ENCODE measurements around the gene ARMH3. TPM values are rescaled to one million over a fixed set of nuclear protein-coding genes. Genes with fewer than 3 reads are reported as not detected.
A peak's percentile ranks its signal among the peaks of the same experiment; 100 is the strongest.

The ARMH3 gene
- total RNA-seq, 1 experiment from 2014 or later, result 9.7 TPM

DNA sequence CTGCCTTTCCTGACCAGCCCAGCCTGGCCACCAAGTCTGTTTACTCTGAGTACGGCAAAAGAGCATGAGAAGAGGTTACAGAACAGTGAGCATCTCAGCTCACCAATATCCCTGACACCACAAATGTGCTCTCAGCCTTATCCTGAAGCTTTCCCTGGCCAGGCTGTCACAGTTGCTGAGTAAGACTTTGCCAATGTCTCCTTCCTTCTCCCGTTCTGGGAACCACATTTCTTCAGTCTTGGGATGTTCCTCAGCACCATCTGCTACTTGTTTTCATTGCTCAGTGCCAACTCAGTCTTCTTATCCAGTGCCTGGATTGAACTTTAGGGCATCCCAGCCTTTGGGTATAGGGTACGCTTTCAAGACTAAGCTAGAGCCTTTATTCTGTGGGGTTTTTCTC lies 205.2 kb downstream of the ARMH3 start:
- Histone ChIP-seq H2AFZ (ENCODE audit: low read length) (no peak overlapping the region), H3K36me3 (ENCODE audit: low read depth, low read length) (no peaks in the 10 kb centered on the region), H3K9me3 (ENCODE audit: low read length) (no peaks in the 10 kb centered on the region), H3K27ac (ENCODE audit: low read length) (no peak overlapping the region), H3F3A (ENCODE audit: low read length, unreplicated experiment) (no peaks in the 10 kb centered on the region), H4K20me1 (ENCODE audit: low read length) (no peaks in the 10 kb centered on the region), H3K79me2 (ENCODE audit: low read length) (no peaks in the 10 kb centered on the region), H3K4me2 (ENCODE audit: low read length) (no peak overlapping the region), H3K9me2 (replicated peaks; ENCODE audit: low read length) (no peaks in the 10 kb centered on the region), H3K4me1 (ENCODE audit: insufficient read depth, low read length) (peaks cover 20% of the 10 kb centered on the region), H3K27me3 (ENCODE audit: low read length) (no peaks in the 10 kb centered on the region), H3K4me3 (ENCODE audit: low read length) (no peak overlapping the region), H3K9ac (ENCODE audit: low read length) (no peak overlapping the region)
- TF ChIP-seq EZH2 (IDR thresholded peaks at IDR 0.05; ENCODE audit: low read length, unreplicated experiment) (no peak), EZH2phosphoT487 (IDR thresholded peaks at IDR 0.05; ENCODE audit: borderline replicate concordance, low read length) (no peak)
- TF ChIP-seq, protein P1, sequence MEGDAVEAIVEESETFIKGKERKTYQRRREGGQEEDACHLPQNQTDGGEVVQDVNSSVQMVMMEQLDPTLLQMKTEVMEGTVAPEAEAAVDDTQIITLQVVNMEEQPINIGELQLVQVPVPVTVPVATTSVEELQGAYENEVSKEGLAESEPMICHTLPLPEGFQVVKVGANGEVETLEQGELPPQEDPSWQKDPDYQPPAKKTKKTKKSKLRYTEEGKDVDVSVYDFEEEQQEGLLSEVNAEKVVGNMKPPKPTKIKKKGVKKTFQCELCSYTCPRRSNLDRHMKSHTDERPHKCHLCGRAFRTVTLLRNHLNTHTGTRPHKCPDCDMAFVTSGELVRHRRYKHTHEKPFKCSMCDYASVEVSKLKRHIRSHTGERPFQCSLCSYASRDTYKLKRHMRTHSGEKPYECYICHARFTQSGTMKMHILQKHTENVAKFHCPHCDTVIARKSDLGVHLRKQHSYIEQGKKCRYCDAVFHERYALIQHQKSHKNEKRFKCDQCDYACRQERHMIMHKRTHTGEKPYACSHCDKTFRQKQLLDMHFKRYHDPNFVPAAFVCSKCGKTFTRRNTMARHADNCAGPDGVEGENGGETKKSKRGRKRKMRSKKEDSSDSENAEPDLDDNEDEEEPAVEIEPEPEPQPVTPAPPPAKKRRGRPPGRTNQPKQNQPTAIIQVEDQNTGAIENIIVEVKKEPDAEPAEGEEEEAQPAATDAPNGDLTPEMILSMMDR (conservative IDR thresholded peaks at IDR 0.05; ENCODE audit: low read depth, low read length), result no peak
- ChIA-PET POLR2A (ENCODE audit: unreplicated experiment) (no interaction called here), CTCF (no interaction called here)
- intact Hi-C loops (cut with micrococcal nuclease), result no loop called here
- no peak for DNase-seq
- no TSS peak for BruUV-seq (replicated peaks)
- no peak for ATAC-seq

DNA sequence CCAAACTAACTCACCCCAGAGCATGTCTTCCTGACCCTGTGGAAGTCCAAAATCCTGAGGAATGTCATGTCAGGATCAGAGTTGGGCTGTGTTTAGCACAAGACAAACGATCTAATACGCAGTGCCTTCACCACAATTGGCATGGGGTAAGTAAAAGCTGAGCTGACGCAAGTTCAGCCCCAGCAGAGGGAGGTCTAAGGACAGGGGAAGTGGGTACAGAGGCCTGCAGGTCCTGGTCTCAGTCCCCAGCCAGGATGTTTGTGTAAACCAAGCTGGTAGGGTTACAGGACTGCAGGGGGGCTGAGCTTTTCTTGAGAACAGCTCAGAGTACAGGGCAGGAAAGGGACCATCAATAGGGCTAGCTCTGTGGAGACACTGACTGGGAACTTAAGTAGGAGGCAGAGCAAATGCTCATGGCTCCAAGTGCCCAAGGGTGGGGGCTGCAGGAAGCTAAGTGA lies 207.1 kb downstream of the ARMH3 start:
- no peak overlapping the region for H2AFZ ChIP-seq (ENCODE audit: low read length)
- POLR2A ChIA-PET (ENCODE audit: unreplicated experiment), result no interaction called here
- H3K9me2 ChIP-seq (replicated peaks; ENCODE audit: low read length), result no peaks in the 10 kb centered on the region
- no peaks in the 10 kb centered on the region for H3F3A ChIP-seq (ENCODE audit: low read length, unreplicated experiment)
- no peak overlapping the region; the same call in 1 of the 2 replicates for H3K9ac ChIP-seq (ENCODE audit: low read length)
- DNase-seq (no peak), ATAC-seq (peak; percentile 30)
- no TSS peak for BruUV-seq (replicated peaks)
- H3K27ac ChIP-seq (ENCODE audit: low read length), result peak overlapping the region; percentile 76
- no peak for TF ChIP-seq EZH2phosphoT487 (IDR thresholded peaks at IDR 0.05; ENCODE audit: borderline replicate concordance, low read length)
- TF ChIP-seq, protein P1 (conservative IDR thresholded peaks at IDR 0.05; ENCODE audit: low read depth, low read length), result no peak
- no peak for TF ChIP-seq EZH2 (IDR thresholded peaks at IDR 0.05; ENCODE audit: low read length, unreplicated experiment)
- H3K79me2 ChIP-seq (ENCODE audit: low read length), result no peaks in the 10 kb centered on the region
- H3K4me3 ChIP-seq (ENCODE audit: low read length), result no peak overlapping the region
- H3K4me1 ChIP-seq (ENCODE audit: insufficient read depth, low read length), result peaks cover 20% of the 10 kb centered on the region
- CTCF ChIA-PET, result interaction anchor here (0.5 to 0.8 kb wide), 2 partner anchors 114 to 161 kb away, joined by 3 to 6 read pairs; no protein-coding TSS in a partner anchor
- no peaks in the 10 kb centered on the region for H3K9me3 ChIP-seq (ENCODE audit: low read length)
- H3K36me3 ChIP-seq (ENCODE audit: low read depth, low read length), result no peaks in the 10 kb centered on the region
- peak overlapping the region; percentile 33; the same call in 1 of the 2 replicates for H3K4me2 ChIP-seq (ENCODE audit: low read length)
- no peaks in the 10 kb centered on the region for H4K20me1 ChIP-seq (ENCODE audit: low read length)
- H3K27me3 ChIP-seq (ENCODE audit: low read length), result no peaks in the 10 kb centered on the region
- intact Hi-C loops (cut with micrococcal nuclease), result loop anchor here (2.0 kb wide), 1 partner anchor 30 kb away; no protein-coding TSS in a partner anchor

DNA sequence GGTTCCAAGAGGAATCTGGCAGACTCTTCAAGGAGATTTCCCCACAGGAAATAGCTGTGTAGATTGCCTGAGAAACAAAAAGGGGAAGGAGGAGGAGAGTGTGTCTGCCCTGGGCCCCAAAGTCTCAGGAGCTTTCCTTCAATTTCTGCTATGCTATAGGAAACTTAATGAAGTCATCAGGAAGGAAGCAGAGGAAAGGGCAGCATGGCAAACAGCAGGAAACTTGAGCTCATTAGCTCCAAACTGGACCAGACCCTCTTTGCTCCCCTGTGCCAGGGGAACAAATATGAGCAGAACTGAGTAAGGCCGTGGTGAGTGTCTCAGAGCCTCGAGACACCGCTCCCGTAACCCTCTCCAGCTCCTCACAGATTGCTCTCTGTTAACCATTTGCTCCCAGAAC lies 207.6 kb downstream of the ARMH3 start:
- Histone ChIP-seq H3K27ac (ENCODE audit: low read length) (peak overlapping the region; percentile 76), H2AFZ (ENCODE audit: low read length) (no peak overlapping the region), H4K20me1 (ENCODE audit: low read length) (no peaks in the 10 kb centered on the region), H3K4me3 (ENCODE audit: low read length) (no peak overlapping the region), H3K27me3 (ENCODE audit: low read length) (no peaks in the 10 kb centered on the region), H3K79me2 (ENCODE audit: low read length) (no peaks in the 10 kb centered on the region), H3F3A (ENCODE audit: low read length, unreplicated experiment) (no peaks in the 10 kb centered on the region), H3K4me2 (ENCODE audit: low read length) (peak overlapping the region; percentile 44; the same call in 1 of the 2 replicates), H3K36me3 (ENCODE audit: low read depth, low read length) (no peaks in the 10 kb centered on the region), H3K4me1 (ENCODE audit: insufficient read depth, low read length) (peaks cover 20% of the 10 kb centered on the region), H3K9ac (ENCODE audit: low read length) (peak overlapping the region; percentile 41; the same call in 1 of the 2 replicates), H3K9me3 (ENCODE audit: low read length) (no peaks in the 10 kb centered on the region), H3K9me2 (replicated peaks; ENCODE audit: low read length) (no peaks in the 10 kb centered on the region)
- ChIA-PET CTCF (interaction anchor here (0.5 kb wide), 1 partner anchor 114 kb away, joined by 6 read pairs; no protein-coding TSS in a partner anchor), POLR2A (ENCODE audit: unreplicated experiment) (no interaction called here)
- TF ChIP-seq, protein P1 (conservative IDR thresholded peaks at IDR 0.05; ENCODE audit: low read depth, low read length), result no peak
- TF ChIP-seq EZH2 (IDR thresholded peaks at IDR 0.05; ENCODE audit: low read length, unreplicated experiment) (no peak), EZH2phosphoT487 (IDR thresholded peaks at IDR 0.05; ENCODE audit: borderline replicate concordance, low read length) (no peak)
- DNase-seq (peak; percentile 49), ATAC-seq (peak; percentile 87)
- no TSS peak for BruUV-seq (replicated peaks)
- intact Hi-C loops (cut with micrococcal nuclease), result loop anchor here (2.0 kb wide), 1 partner anchor 30 kb away; no protein-coding TSS in a partner anchor

Data from PC-3 (cell line).